ENCODE results near the gene PCA3. TPM values are rescaled to one million over a fixed set of nuclear protein-coding genes. Genes with fewer than 3 reads are reported as not detected.
A peak's percentile ranks its signal among the peaks of the same experiment; 100 is the strongest.

PCA3 gene
- total RNA-seq (2013; cell fraction: nucleolus; rRNA removed) = not detected in 2 replicates
- total RNA-seq (2014; rRNA removed) (not detected in 2 replicates), total RNA-seq (2014; rRNA removed; fragmentation: Illumina TruSeq; extraction: Trizol) (not detected in 2 replicates), total RNA-seq (2021) (not detected in 2 replicates), polyA plus RNA-seq (2011; rRNA removed) (not detected in 2 replicates), polyA plus RNA-seq (2014; fragmentation: Illumina TruSeq; extraction: Trizol) (not detected in 2 replicates), polyA plus RNA-seq (2014; fragmentation: Nextera tagmentation; extraction: Ambion mirVana) (under 1 TPM in 1 of 2 experiments, not detected in 1; 0.05 TPM), polyA plus RNA-seq (2014; rRNA removed) (not detected in 2 replicates), polyA plus RNA-seq (2016; fragmentation: Nextera tagmentation; extraction: Ambion mirVana) (not detected), polyA minus RNA-seq (2011; rRNA and poly(A)+ RNA removed) (not detected in 2 replicates), Bru-seq, nascent RNA (percentile 0 among the genes with signal in this experiment), BruChase-seq, experiment 1, labeled RNA remaining after a 6-hour chase (percentile 0 among the genes with signal in this experiment), BruChase-seq, experiment 2, labeled RNA remaining after a 2-hour chase (not detected)
- not detected for polyA plus RNA-seq (2011; ENCODE audit: low read depth)
- polyA plus RNA-seq (2011; cell fraction: cytosol; rRNA removed) = not detected in 2 replicates
- not detected in 2 replicates for polyA plus RNA-seq (2011; cell fraction: nucleus; rRNA removed)
- not detected in 2 replicates for polyA plus RNA-seq (2012)
- not detected in 2 replicates for polyA minus RNA-seq (2011; cell fraction: cytosol; rRNA and poly(A)+ RNA removed)
- polyA minus RNA-seq (2011; cell fraction: nucleus; rRNA and poly(A)+ RNA removed) = not detected in 2 replicates
- long read RNA-seq, experiment 1 = 0 reads
- long read RNA-seq, experiment 2 = 0 reads

- H3K4me3 ChIP-seq = no peak within 1 kb of the TSS
- RAD21 ChIA-PET (ENCODE audit: unreplicated experiment) = no interaction called here
- TF ChIP-seq TCF3 (IDR thresholded peaks at IDR 0.05; ENCODE audit: borderline replicate concordance, insufficient read depth, low read depth, low read length) (no peak), ZNF207 (IDR thresholded peaks at IDR 0.05; ENCODE audit: borderline replicate concordance) (no peak), SREBF2 (IDR thresholded peaks at IDR 0.05; ENCODE audit: low read length) (no peak)
- whole genome bisulfite sequencing (ENCODE audit: insufficient coverage, insufficient replicate concordance, low lambda C conversion rate, missing lambda C conversion rate) = 73% methylated on average over 4 of the region's 4 CpGs
- H3K27me3 ChIP-seq (replicated peaks in 1 of 2; ENCODE audit: control insufficient read depth in 2 of 2, insufficient read depth in 2 of 2, low read length in 1 of 2) = no peaks in the 10 kb centered on the region
- no peak for DNase-seq (ENCODE audit: low read depth, low spot score)
- no peaks in the 10 kb centered on the region for H3K36me3 ChIP-seq (ENCODE audit: control insufficient read depth in 2 of 2, insufficient read depth in 2 of 2, low read length in 1 of 2)
- H2AFZ ChIP-seq (ENCODE audit: control insufficient read depth, low read depth, low read length) = no peak within 1 kb of the TSS
- CTCF ChIA-PET = interaction anchor here (0.6 kb wide), 1 partner anchor 63 kb away, joined by 3 read pairs; no protein-coding TSS in a partner anchor
- no peak within 1 kb of the TSS for H3K9ac ChIP-seq (ENCODE audit: control insufficient read depth, insufficient read depth, low read length)
- BruUV-seq (replicated peaks) = no TSS peak
- H4K20me1 ChIP-seq (ENCODE audit: control insufficient read depth, insufficient read depth) = no peaks in the 10 kb centered on the region
- POLR2A ChIA-PET = no interaction called here
- no peaks in the 10 kb centered on the region for H3K9me3 ChIP-seq (replicated peaks; ENCODE audit: control insufficient read depth, insufficient read depth, low read length)
- no peaks in the 10 kb centered on the region for H3K4me1 ChIP-seq (ENCODE audit: control insufficient read depth, insufficient read depth, low read length)
- intact Hi-C loops (cut with micrococcal nuclease; ENCODE audit: unreplicated experiment) (no loop called here), in situ Hi-C loops (cut with MboI) (no loop called here)
- SMC1A ChIA-PET (ENCODE audit: uncharacterized antibody, unreplicated experiment) = interaction anchor here (1.0 kb wide), 1 partner anchor 8 kb away, joined by 3 read pairs; no protein-coding TSS in a partner anchor
- H3K79me2 ChIP-seq (ENCODE audit: control insufficient read depth, insufficient read depth, low read length) = no peaks in the 10 kb centered on the region
- FAIRE-seq = no peak
- H3K27ac ChIP-seq (ENCODE audit: control insufficient read depth, insufficient read depth) = no peak within 1 kb of the TSS
- ATAC-seq = no peak
- H3K4me2 ChIP-seq (ENCODE audit: control insufficient read depth, insufficient read depth) = no peak within 1 kb of the TSS
These were observed at the start of gene PCA3 for GRCh38 chr9:76764138-76764537. Gene PCA3, plus strand, starts transcription at chr9:76764438.

DNA sequence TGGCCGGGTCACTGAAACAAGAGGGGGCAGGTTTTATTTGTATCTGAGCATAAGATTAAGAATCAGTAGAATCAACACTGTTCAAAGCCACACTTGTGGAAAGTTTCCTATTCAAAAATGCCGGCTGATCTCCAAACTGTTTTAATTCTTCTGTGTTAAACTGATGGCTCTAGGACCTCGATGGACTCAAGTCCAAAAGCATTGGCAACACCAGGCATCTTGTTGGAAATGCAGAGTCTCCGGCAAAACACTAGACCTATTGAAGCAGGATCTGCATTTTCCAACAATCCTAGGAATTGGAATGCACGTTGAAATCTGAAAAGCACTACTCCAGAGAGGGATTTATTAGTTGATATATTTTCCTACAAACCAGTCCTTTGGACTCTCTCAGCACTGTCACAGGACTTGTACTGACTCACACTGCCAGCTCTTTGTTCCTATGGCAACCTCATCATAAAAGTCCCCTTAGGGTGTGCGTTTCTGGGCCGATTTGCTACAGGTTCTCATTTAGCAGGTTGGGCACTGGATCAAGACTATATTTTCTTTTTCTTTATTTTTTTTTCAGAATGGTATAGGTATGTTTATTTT, 48.1 kb upstream of the PCA3 start:
- Histone ChIP-seq H3K4me1 (ENCODE audit: control insufficient read depth, insufficient read depth, low read length) (no peaks in the 10 kb centered on the region), H3K79me2 (ENCODE audit: control insufficient read depth, insufficient read depth, low read length) (no peaks in the 10 kb centered on the region), H2AFZ (ENCODE audit: control insufficient read depth, low read depth, low read length) (no peak overlapping the region), H4K20me1 (ENCODE audit: control insufficient read depth, insufficient read depth) (no peaks in the 10 kb centered on the region), H3K9ac (ENCODE audit: control insufficient read depth, insufficient read depth, low read length) (no peak overlapping the region), H3K9me3 (replicated peaks; ENCODE audit: control insufficient read depth, insufficient read depth, low read length) (no peaks in the 10 kb centered on the region), H3K4me3 (no peak overlapping the region), H3K36me3 (ENCODE audit: control insufficient read depth in 2 of 2, insufficient read depth in 2 of 2, low read length in 1 of 2) (no peaks in the 10 kb centered on the region), H3K4me2 (ENCODE audit: control insufficient read depth, insufficient read depth) (no peak overlapping the region), H3K27me3 (replicated peaks in 1 of 2; ENCODE audit: control insufficient read depth in 2 of 2, insufficient read depth in 2 of 2, low read length in 1 of 2) (peaks cover 0 to 6% of the 10 kb centered on the region in 2 experiments; a peak in 1 of 4 replicates), H3K27ac (ENCODE audit: control insufficient read depth, insufficient read depth) (no peak overlapping the region)
- CTCF ChIA-PET = no interaction called here
- POLR2A ChIA-PET = no interaction called here
- TF ChIP-seq POLR2AphosphoS5 (IDR thresholded peaks at IDR 0.05; ENCODE audit: low read length) (no peak), ZNF207 (IDR thresholded peaks at IDR 0.05; ENCODE audit: borderline replicate concordance) (no peak), ZNF274 (IDR thresholded peaks at IDR 0.05; ENCODE audit: insufficient read depth, insufficient read length) (no peak), ATF7 (IDR thresholded peaks at IDR 0.05; ENCODE audit: low read depth) (no peak), ESRRA (IDR thresholded peaks at IDR 0.05; ENCODE audit: low read length) (no peak), MEF2B (IDR thresholded peaks at IDR 0.05; ENCODE audit: partially characterized antibody, poor library complexity, severe bottlenecking) (no peak), RELA (IDR thresholded peaks at IDR 0.05; ENCODE audit: borderline replicate concordance, partially characterized antibody) (no peak), POLR2A (IDR thresholded peaks at IDR 0.05; ENCODE audit: low read depth, low read length) (no peak), SIN3A (IDR thresholded peaks at IDR 0.05; ENCODE audit: low read depth, low read length) (no peak), EED (IDR thresholded peaks at IDR 0.05; ENCODE audit: low read depth) (no peak), ASH2L (IDR thresholded peaks at IDR 0.05; ENCODE audit: borderline replicate concordance, low read depth) (no peak)
- SMC1A ChIA-PET (ENCODE audit: uncharacterized antibody, unreplicated experiment) = interaction anchor here (1.5 kb wide), 1 partner anchor 10 kb away, joined by 4 read pairs; no protein-coding TSS in a partner anchor
- in situ Hi-C loops (cut with MboI) = no loop called here
- intact Hi-C loops (cut with micrococcal nuclease; ENCODE audit: unreplicated experiment) = no loop called here
- DNase-seq (ENCODE audit: low read depth, low spot score) (no peak), ATAC-seq (no peak), FAIRE-seq (no peak)
- WGBS (ENCODE audit: insufficient coverage, insufficient replicate concordance, low lambda C conversion rate, missing lambda C conversion rate) = 43% methylated on average over 7 of the region's 7 CpGs
- BruUV-seq (replicated peaks) = no TSS peak
- RAD21 ChIA-PET (ENCODE audit: unreplicated experiment) = no interaction called here

Measured in GM12878 (cell line).